ENCODE results near the gene ASPRV1.

- TF ChIP-seq POLR2AphosphoS5 (IDR thresholded peaks at IDR 0.05) (no peak), CTCF (IDR thresholded peaks at IDR 0.05) (no peak), POLR2A (IDR thresholded peaks at IDR 0.05) (no peak)
Observed at GRCh38 chr2:69944756-69945155, 16.7 kb downstream of the ASPRV1 start.

All from transverse colon (tissue), 4 donors.